ENCODE measurements around the gene MPPE1.

The MPPE1 gene

DNA sequence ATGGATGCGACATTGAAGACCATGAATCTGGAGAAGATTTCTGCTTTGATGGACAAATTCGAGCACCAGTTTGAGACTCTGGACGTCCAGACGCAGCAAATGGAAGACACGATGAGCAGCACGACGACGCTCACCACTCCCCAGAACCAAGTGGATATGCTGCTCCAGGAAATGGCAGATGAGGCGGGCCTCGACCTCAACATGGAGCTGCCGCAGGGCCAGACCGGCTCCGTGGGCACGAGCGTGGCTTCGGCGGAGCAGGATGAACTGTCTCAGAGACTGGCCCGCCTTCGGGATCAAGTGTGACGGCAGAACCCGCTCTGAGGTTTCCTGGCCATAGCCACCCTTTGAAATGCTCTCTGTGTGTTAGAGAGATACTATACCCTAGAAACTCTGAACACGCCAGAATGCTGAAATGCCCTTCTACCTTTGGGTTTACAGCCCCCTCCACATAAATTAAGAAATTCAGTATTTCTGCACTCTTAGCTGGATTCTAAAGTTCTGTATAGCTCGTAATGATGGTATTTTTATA, 56.2 kb downstream of the MPPE1 start:
- DNase-seq: peak; percentile 50

- DNase-seq: peak; percentile 97
Measured at GRCh38 chr18:11851146-11851805, 56.8 kb downstream of the MPPE1 start, which contains the start of gene CHMP1B. TSS of gene CHMP1B (plus strand) at chr18:11851413. CDS start at chr18:11851512, 99 bp downstream.

- no peak for DNase-seq
Measured at GRCh38 chr18:11850821-11851145, 57.3 kb downstream of the MPPE1 start.

DNA sequence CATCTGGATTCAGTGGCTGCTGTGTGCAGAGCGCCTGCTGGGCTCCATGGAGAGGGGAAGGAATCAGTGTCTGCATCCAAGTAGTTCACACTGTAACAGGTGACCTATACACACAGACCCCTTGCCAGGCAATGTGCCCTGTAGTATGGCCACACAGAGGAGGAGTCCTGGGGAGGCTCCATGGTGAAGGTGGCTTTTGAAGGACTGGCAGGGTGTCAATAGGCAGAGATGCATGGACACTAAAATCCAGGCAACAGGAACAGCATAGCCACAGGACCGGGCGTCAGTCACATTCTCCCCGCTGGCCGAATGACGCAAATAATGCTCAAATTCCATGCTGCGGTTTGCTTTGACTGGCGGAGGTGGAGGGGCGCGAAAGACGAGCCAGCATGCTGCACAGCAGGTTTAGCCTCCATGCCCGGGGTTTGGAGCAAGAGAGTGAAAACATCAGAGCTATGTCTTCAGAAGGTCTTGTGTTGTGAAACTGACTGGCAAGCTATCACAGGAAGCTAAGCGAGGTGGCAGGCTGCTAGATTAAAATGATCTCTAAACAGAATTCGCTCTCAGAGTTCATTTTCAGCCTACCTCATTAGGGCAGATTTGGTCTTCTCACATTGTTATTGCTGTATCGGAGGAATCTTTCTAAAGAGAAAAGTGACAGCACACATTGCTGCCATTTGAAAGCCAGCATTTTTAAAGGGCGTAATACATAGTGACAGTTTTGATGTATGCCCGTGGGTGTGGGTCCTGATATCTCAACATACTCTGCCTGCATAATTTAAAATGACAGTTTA, 58.1 kb downstream of the MPPE1 start:
- peak; percentile 73 for DNase-seq

GRCh38 chr18:11849279-11849678, 58.8 kb downstream of the MPPE1 start:
- DNase-seq: no peak

DNA sequence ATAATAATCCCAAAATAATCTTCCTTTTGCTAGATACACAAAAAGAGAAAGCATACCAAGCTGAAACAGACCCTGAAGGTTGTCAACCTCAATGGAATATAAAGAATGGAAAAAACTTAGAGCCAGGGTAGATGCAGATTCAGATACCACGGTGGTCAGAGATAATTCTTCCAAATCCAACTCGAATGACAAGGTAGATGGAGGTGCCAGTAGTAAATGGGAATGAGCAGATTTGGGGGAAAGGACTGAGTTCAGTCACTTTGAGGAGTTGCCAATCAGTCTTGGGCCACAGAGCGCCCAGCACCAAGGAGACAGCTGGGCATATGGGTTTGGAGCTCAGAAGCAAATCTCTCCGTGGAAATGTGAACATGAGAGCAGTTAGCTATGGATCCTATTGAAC, 60.3 kb downstream of the MPPE1 start:
- DNase-seq: no peak

GRCh38 chr18:11845654-11846053, 62.5 kb downstream of the MPPE1 start:
- DNase-seq: no peak

DNA sequence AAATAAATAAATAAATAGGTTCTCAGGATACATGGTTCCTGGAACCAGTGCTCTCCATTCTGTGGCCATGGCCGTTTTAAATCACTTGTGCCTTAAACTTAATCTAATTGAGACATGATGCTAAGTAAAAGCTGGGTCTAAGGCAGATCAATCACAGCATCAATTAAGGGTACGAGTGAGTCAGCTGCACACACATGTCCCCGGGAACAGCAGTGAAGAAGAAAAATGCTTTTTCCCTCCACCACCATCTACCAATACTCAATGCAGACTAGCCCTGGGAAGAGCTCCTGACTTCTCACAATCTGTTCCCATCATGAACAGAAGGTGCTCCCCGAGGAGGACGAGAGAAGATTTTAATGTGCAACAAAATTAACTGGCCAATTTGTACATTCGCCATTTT, 63.7 kb downstream of the MPPE1 start:
- no peak for DNase-seq

DNA sequence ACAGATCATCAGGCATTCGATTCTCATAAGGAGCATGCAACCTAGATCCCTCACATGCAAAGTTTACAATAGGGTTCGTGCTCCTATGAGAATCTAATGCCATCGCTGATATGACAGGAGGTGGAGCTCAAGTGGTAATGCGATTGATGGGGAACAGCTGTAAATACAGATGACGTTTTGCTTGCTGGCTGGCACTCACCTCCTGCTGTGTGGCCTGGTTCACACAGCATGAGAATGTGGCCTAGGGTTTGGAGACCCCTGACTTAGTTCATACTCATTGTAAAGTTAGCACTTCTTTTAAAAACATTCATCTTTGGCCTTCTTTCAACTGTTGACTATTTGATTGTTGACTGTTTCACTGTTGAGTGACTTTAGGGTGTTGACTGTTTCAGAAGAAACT, 65.6 kb downstream of the MPPE1 start:
- no peak for DNase-seq

DNA sequence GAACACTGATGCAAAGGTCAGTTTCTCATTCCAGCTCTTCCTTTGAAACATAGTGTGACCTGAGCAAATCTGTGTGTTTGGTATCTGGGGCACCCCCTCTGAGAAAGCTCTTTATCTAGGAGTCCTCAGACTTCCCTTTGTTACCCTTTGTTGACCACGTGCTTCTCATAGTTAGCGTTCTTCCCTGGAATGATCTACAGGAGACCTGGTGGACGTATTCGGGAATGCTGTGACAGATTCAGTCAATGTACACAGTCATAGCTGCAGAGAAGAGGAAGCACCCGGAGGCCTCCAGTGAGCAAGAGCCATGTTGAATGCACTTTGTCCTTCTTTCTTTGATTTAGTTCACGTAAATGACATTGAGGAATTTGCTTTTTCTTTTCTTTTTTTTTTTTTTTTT, 67.6 kb downstream of the MPPE1 start:
- DNase-seq: no peak

DNA sequence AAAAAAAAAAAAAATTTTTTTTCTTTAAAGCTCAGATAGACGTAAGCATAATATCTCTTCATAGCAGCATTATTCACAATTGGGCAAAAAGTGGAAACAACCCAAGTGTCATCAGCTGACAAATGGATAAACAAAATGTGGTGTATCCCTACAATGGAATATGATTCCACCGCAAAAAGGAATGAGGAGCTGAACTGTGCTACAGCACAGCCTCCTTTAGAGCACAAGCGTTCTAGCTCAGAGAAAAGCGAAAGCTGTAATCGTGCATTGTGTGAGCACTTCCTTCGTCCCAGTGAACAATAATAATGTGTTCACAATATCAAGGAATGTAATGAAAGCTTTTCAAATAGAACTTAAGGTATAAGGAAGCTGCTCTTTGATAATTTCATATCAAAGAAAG, 68.6 kb downstream of the MPPE1 start:
- no peak for DNase-seq

- no peak for DNase-seq
Measured at GRCh38 chr18:11834772-11835171, 73.3 kb downstream of the MPPE1 start.

Data from activated CD4-positive, alpha-beta T cell treated with anti-CD3 and anti-CD28 coated beads, Interleukin-2, amount 50 U/mL, for 1 hour (primary cell).